ENCODE data around the gene NAPA.

DNA sequence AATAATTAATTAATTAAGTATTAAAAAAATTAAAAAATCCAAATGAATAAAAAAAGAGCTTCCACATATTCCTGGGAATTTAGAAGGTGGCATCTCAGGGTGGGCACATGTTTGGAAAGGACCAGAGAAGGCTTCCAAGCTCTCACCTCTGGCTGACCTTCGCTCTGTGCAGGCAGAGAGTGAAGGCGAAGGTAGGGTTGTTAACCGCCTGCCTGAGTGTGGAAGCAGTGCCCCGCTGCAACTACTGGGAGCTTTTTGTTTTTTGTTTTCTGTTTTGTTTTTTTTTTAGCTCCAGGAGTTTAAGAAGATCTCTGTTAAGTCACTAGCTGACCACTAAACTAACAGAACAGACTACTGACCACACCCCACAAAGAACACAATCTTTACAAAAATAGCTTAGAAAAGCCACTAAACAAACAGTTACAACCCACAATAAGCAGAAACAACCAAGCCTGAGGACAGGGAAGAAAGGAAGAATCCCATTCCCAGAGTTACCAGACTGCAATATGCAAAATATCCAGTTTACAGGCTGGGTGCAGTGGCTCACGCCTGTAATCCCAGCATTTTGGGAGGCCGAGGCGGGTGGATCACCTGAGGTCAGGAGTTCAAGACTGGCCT is 46.7 kb upstream of the NAPA start:
- TF ChIP-seq POLR2A (IDR thresholded peaks at IDR 0.05) = no peak
- TF ChIP-seq CTCF (IDR thresholded peaks at IDR 0.05 in 8 of 11, conservative IDR thresholded peaks at IDR 0.05 in 3 of 11) = no peak
- no peak for TF ChIP-seq POLR2AphosphoS5 (IDR thresholded peaks at IDR 0.05)

Data from spleen (tissue), 7 donors.